ENCODE results near the gene HMGN1.
A peak's percentile ranks its signal among the peaks of the same experiment; 100 is the strongest.

HMGN1 gene

DNA sequence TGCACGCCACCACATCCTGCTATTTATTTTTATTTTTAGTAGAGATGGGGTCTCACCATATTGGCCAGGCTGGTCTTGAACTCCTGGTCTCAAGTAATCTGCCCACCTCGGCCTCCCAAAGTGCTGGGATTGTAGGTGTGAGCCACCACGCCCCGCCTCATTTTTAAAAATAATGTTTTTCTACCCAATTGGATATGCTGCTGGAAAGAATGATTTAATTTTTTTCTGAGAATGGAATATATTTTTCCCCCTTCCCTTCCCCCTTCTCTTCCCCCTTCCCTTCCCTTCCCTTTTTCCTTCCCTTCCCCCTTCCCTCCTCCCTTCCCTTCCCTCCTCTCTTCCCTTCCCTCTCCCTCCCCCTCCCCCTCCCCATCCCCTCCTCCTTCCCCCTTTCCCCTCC lies 17.7 kb upstream of the HMGN1 start:
- no peak for DNase-seq

DNA sequence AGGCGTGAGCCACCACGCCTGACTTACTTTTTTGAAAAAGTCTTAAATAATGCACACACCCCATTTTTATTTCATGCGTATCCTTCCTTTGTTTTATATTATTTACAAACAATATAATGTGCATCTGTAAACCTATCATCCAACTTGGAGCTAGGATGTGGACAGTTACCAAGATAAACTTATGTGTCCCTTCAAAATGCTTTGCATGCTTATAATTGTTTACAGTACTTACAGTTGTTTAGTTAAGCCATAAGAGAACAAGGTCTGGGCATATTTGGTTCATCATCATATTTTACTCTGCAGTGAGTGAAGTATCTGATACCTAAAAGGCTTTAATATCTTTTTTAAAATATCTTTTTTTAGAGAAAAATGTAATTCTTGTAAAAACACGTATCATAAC lies 16.1 kb upstream of the HMGN1 start:
- DNase-seq: no peak

GRCh38 chr21:39363607-39364555 lies 15.0 kb upstream of the HMGN1 start:
- no peak for DNase-seq

- DNase-seq: no peak
These were observed 13.8 kb upstream of the HMGN1 start for GRCh38 chr21:39362733-39363132.

- DNase-seq: no peak
These were observed 10.5 kb upstream of the HMGN1 start for GRCh38 chr21:39359382-39359781.

DNA sequence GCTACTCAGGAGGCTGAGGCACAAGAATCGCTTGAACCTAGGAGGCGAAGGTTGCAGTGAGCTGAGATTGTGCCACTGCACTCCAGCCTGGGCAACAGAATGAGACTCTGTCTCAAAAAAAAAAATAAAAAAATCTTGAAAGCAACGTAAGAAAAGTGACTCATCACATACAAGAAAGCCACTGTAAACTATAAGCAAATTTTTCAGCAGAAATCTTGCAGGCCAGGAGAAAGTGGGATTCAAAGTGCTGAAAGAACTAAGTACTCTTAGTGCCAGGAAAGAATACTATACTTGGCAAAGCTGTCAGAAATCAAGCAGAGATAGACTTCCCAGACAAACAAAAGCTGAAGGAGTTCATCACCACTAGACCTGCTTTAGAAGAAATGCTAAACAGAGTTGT lies 4.4 kb upstream of the HMGN1 start:
- DNase-seq: no peak

- no peak for DNase-seq
These were observed 1.5 kb upstream of the HMGN1 start for GRCh38 chr21:39350094-39351005.

- peak; percentile 96 for DNase-seq
These were observed 564 bp upstream of the HMGN1 start for GRCh38 chr21:39349211-39350093.

DNA sequence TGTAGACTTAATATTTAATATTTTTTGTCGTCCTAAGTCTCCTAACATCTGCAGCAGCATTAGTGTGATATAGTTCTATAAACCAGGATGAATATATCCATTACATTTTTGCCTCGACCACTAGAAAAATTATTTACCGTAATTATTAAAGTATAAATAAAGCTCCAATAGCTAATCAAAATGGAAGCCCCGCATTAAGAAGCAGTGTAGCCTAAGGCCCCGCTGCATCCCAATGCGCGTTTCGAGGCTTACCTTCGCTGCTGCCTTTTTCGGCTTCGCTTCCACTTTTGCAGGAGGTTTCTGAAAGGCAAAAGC lies 891 bp downstream of the HMGN1 start:
- DNase-seq: no peak

DNA sequence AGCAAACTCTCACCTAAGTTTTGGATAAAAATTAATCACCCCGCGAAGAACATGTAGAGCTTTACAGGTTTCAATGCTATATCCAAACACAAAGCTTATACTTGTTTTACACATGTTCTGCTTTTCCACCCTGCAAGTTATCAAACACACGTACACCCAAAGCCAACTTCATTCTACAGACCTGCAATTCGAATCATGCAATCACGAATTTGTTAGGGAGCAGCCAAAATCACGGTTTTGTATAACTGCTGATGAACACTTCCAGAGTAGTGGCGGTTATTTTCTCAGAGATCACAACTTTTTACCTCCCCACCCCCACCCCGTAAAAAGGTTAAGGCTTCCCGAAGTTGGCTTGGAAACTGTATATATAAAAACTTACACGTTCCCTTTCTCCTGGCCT lies 1.4 kb downstream of the HMGN1 start:
- DNase-seq: no peak

- no peak for DNase-seq
These were observed 2.1 kb downstream of the HMGN1 start for GRCh38 chr21:39346671-39347331.

DNA sequence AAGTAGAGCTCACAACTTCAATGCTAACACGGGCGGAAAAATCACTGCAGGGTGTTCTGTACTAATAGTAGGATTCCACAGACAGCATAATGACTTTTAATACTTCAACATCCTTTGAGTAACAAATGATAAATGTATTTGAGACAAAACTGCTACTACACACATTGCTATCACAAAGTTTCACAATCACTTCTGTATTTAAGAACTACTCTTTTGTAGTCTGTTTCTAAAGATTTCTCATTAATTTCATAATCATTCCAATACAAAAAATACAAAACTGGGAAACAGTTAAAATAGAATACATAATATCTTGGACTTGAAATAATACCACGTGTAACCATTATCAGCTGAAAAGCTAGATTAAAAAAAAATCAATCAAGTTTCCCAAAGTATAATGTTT lies 2.7 kb downstream of the HMGN1 start:
- no peak for DNase-seq

GRCh38 chr21:39345440-39345839 lies 3.4 kb downstream of the HMGN1 start:
- DNase-seq: no peak

DNA sequence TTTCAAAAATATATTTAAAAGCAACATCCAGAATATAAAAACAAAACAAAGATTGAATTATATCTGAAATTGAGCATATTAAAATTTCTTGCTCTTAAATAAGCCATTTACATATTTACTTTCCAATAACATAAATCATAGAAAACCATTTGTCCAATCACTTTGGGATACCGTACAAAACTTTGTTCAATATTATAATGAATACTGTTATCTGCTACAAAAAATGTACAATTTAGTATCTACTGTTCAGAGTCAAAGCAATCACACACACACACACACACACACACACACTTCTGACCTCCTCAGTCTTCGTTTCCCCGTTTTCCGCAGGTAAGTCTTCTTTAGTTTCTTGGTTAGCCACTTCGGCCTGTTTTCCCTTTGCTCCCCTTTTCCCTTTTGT lies 4.0 kb downstream of the HMGN1 start:
- no peak for DNase-seq

DNA sequence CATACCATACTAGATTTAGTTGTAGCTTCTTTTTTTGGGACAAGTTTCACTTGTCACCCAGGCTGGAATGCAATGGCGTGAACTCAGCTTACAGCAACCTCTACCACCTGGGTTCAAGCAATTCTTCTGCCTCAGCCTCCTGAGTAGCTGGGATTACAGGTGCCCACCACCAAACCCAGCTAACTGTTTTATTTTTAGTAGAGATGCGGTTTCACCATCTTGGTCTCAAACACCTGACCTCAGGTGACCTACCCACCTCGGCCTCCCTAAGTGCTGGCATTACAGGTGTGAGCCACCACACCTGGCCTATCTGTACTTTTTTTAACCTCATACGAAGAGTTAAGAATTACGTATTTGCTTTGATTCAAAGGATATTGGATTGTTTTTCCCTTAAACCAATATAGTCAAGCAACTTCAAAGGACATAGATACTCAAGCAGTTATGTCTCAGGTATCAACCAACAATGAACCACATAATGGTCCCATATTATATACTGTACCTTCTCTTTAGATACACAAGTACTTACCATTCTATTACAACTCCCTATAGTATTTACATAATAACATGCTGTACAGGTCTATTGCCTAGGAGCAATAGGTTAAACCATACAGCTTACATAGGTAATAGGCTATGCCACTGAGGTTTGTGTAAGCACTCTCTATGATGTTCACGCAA lies 7.5 kb downstream of the HMGN1 start:
- no peak for DNase-seq

DNA sequence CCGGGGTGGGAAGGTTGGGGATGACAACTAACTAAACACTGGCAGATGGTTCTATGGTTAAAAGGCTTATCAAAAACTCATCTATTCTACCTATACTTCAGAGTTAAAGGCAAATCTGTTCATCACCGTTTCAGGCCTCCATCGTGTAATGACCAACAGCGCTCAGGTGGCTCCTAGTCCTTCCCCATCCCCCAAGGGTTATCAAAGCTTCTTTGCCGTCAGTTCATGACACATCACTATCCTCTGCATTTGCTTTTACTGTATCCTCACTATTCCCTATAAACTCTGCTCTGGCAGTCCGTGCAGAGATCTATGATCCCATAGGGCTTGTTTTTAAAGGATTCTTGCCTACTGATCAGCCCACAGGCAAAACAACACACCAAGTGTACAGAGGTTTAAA lies 8.2 kb downstream of the HMGN1 start:
- DNase-seq: no peak

DNA sequence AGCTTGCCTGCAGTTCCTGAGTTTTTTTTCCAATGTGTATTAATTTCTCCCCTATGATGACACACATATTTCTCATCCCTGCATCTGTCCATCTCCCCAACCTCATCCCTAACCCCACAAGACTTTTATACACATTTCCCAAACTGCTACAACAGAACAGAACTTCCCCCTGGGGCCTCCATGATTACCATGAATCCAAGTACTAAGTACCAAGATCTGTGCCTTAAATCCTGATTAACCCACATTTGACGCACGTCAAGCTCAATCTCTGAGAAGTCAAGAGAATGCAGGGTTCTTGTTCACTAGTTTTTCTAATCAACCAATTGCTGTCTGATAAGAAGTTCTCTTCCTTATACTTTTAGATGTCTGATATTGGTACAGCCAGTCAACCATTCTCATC lies 9.7 kb downstream of the HMGN1 start:
- DNase-seq: no peak

GRCh38 chr21:39336457-39337008 lies 12.4 kb downstream of the HMGN1 start:
- no peak for DNase-seq

DNA sequence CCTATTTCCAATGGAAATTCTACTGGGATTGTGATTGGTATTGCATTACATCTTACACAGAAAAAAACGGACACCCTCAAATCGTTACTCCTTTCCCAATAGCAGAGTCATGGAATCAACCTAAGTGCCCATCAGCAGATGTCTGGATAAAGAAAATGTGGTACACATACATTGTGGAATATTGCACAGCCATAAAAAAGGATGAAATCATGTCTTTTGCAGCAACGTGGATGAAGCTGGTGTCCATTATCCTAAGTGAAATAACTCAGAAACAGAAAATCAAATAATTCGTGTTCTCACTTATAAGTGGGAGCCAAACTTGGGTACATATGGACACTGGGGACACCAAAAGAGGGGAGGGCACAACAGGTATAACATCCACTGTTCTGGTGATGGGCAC lies 14.3 kb downstream of the HMGN1 start:
- no peak for DNase-seq

DNA sequence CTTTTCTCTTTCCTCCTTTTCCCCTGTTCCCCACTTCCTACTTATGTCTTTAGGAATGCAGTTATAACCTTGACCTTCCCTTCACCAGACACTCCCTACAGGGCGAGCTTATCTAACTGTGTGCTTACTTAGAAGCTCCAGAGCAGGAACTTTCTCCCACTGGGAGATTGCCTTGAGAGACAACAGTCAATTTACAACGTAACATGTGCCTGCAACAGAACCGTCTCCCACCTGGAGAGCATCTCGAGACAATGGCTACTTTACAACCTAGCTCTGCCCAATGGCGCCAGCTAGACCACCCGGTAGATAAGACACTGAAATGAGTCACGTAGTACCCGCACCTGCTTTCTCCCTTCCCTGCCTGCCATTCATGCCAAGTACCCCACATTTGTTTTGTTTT lies 16.7 kb downstream of the HMGN1 start:
- no peak for DNase-seq

DNA sequence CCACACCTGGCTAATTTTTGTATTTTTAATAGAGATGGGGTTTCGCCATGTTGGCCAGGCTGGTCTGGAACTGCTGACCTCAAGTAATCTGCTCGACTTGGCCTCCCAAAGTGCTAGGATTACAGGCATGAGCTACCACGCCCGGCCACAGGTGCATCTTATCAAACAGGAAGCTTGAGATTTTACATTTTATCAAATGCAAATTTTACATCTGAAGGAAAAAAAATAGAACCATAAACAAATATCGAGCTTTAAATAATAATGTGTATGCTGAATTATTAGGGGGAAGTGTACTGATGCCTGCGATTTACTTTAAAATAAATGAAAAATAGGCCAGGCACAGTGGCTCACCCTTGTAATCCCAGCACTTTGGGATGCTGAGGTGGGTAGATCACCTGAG lies 18.9 kb downstream of the HMGN1 start:
- no peak for DNase-seq

- DNase-seq: no peak
These were observed 21.2 kb downstream of the HMGN1 start for GRCh38 chr21:39327727-39328126.
